Right lobe of liver (tissue), 6 donors: ENCODE measurements around the gene TESK1. TPM values are rescaled to one million over a fixed set of nuclear protein-coding genes. Genes with fewer than 3 reads are reported as not detected.
"Not testable (repeated sequence)": the region's sequence is repeated elsewhere in the genome, so short reads cannot be mapped to it uniquely, and the experiment has no call there.

Source experiments
- ATAC-seq, 4 donors: fragments of 200-7000 bp; cut with Tn5 transposase; one replicate each; pipeline ENCODE4 v1.9.1; 2020; ENCODE audit warnings: mild to moderate bottlenecking in 4 of 4, moderate library complexity in 4 of 4
- DNase-seq, 3 donors: peaks; one replicate each; pipeline ENCODE4 v3.0.0-alpha.2; 2020
- H3K27ac ChIP-seq, 3 donors: fragments of 200-600 bp; one replicate each; pipeline ENCODE4 v1.8.0; 2022
- H3K27me3 ChIP-seq, 2 donors: fragments of 200-600 bp; one replicate each; pipeline ENCODE4 v1.8.0; 2022
- H3K36me3 ChIP-seq, 4 donors: fragments of 200-600 bp; sonication (generic) in 1 of 4; one replicate each; pipeline versions ENCODE4 v1.5.1 to v1.8.0; 2017 to 2022; ENCODE audit warnings: control low read depth in 1 of 4
- H3K4me1 ChIP-seq, 4 donors: fragments of 200-600 bp; sonication (generic) in 1 of 4; one replicate each; pipeline versions ENCODE4 v1.5.1 to v1.8.0; 2017 to 2022; ENCODE audit warnings: control low read depth in 1 of 4
- H3K4me3 ChIP-seq, 3 donors: fragments of 200-600 bp; one replicate each; pipeline ENCODE4 v1.8.0; 2022
- H3K9me3 ChIP-seq, 4 donors: fragments of 200-600 bp; sonication (generic) in 1 of 4; one replicate each; pipeline versions ENCODE4 v1.5.1 to v1.8.0; 2017 to 2022; ENCODE audit warnings: control low read depth in 1 of 4
- POLR2A ChIP-seq: fragments of 450-650 bp; IDR thresholded peaks from one replicate; pipeline ENCODE4 v1.6.1; 2017; ENCODE audit warnings: antibody characterized with exemption, mild to moderate bottlenecking
- WGBS: methylation state at CpG from one replicate; pipeline ENCODE4 v1.1.6; 2018; ENCODE audit warnings: low coverage, low lambda C conversion rate; ENCODE audit not compliant: insufficient coverage; ENCODE audit errors: missing lambda C conversion rate; 5-methylcytosine and 5-hydroxymethylcytosine counted together
- intact Hi-C, 2 donors: fragments of 100-400 bp; cut with DNase I; formaldehyde crosslinking; loops; one replicate each; pipeline versions ENCODE4 v1.11.2 to v1.14.1; 2022
- total RNA-seq, 6 experiments: library from RNA; depleted of rRNA in 2 of 6; stranded (reverse); fragments of >200 nt in 2 of 6; fragmentation: NEBNext Ultra II Directional in 3 of 6; extraction: Animal tissue kit (Norgen Biotek cat#: 25700) in 3 of 6; gene quantifications; one replicate each; pipeline versions ENCODE4 v1.1.0 to v1.2.4, GENCODE V29; 2016 to 2023
- TF ChIP-seq, protein P1 (sequence below), 4 donors: fragments of 200-600 bp in 3 of 4; fragments of 450-650 bp in 1 of 4; IDR thresholded peaks; one replicate each; pipeline versions ENCODE4 v1.5.1 to v1.8.0; 2016 to 2022; ENCODE audit warnings: antibody characterized with exemption in 4 of 4, mild to moderate bottlenecking in 2 of 4
- donor health status: DM: no; HTN: yes; CAD: no.
- donor health status: DM: no; HTN: no; CAD: no.
- donor health status: DM: no; HTN: no; CAD: no.
- donor health status: DM: no; HTN: yes; CAD: no.
- donor health status: DM: no; HTN: yes; CAD: no.

The TESK1 gene
- total RNA-seq, 6 experiments from 2014 or later, result 10.7 to 17.2 (median 13.4) TPM

DNA sequence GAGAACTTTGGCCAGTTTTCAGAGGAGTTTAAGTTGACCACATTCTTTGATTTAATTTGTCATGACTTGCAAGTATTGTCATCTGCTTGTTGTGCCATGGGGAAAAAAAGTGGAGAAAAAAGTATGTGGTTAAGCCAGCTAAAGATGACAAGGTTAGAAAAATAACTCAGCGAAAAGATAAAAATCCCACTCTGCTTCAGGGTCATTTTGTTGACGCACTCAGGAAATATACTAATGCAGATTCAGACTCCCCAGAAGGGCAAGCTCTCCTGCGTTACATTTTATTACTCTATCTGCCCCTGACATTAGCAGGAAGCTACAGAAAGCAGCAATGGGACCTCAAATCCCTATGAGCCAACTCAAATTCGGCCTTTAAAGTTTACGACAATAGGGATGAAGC is 27.6 kb upstream of the TESK1 start:
- intact Hi-C loops, result no loop called here
- TF ChIP-seq POLR2A, result no peak
- TF ChIP-seq, protein P1, sequence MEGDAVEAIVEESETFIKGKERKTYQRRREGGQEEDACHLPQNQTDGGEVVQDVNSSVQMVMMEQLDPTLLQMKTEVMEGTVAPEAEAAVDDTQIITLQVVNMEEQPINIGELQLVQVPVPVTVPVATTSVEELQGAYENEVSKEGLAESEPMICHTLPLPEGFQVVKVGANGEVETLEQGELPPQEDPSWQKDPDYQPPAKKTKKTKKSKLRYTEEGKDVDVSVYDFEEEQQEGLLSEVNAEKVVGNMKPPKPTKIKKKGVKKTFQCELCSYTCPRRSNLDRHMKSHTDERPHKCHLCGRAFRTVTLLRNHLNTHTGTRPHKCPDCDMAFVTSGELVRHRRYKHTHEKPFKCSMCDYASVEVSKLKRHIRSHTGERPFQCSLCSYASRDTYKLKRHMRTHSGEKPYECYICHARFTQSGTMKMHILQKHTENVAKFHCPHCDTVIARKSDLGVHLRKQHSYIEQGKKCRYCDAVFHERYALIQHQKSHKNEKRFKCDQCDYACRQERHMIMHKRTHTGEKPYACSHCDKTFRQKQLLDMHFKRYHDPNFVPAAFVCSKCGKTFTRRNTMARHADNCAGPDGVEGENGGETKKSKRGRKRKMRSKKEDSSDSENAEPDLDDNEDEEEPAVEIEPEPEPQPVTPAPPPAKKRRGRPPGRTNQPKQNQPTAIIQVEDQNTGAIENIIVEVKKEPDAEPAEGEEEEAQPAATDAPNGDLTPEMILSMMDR (IDR thresholded peaks at IDR 0.05), result no peak
- no peak overlapping the region for H3K4me3 ChIP-seq

DNA sequence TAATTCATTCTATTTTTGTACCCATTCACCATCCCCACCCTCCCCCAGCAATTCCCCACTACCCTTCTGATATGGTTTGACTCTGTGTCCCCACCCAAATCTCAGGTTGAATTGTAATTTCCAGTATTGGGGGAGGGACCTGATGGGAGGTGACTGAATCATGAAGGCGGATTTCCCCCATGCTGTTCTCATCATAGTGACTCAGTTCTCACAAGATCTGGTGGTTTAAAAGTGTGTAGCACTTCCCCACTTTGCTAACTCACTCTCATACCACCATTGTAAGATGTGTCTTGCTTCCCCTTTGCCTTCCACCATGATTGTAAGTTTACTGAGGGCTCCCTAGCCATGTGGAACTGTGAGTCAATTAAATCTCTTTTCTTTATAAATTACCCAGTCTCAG is 25.9 kb upstream of the TESK1 start:
- DNase-seq, result no peak
- intact Hi-C loops, result no loop called here
- Histone ChIP-seq H3K4me1 (peaks cover 0 to 10% (median 0%) of the 10 kb centered on the region in 4 donors), H3K27me3 (no peaks in the 10 kb centered on the region), H3K4me3 (no peak overlapping the region), H3K9me3 (no peaks in the 10 kb centered on the region), H3K27ac (no peak overlapping the region), H3K36me3 (no peaks in the 10 kb centered on the region)
- ATAC-seq, result no peak
- WGBS, result 100% methylated on average over 1 of the region's 1 CpG
- TF ChIP-seq, protein P1 (IDR thresholded peaks at IDR 0.05), result no peak
- no peak for TF ChIP-seq POLR2A

More for the DNA sequence above, 27.6 kb upstream of the TESK1 start:
- H3K4me1 ChIP-seq, result peaks cover 0 to 10% (median 0%) of the 10 kb centered on the region in 4 donors
- ATAC-seq, result no peak
- no peak for DNase-seq
- 94% methylated on average over 5 of the region's 5 CpGs for WGBS
- no peaks in the 10 kb centered on the region for H3K9me3 ChIP-seq
- no peak overlapping the region for H3K27ac ChIP-seq
- H3K36me3 ChIP-seq, result no peaks in the 10 kb centered on the region
- H3K27me3 ChIP-seq, result no peaks in the 10 kb centered on the region

DNA sequence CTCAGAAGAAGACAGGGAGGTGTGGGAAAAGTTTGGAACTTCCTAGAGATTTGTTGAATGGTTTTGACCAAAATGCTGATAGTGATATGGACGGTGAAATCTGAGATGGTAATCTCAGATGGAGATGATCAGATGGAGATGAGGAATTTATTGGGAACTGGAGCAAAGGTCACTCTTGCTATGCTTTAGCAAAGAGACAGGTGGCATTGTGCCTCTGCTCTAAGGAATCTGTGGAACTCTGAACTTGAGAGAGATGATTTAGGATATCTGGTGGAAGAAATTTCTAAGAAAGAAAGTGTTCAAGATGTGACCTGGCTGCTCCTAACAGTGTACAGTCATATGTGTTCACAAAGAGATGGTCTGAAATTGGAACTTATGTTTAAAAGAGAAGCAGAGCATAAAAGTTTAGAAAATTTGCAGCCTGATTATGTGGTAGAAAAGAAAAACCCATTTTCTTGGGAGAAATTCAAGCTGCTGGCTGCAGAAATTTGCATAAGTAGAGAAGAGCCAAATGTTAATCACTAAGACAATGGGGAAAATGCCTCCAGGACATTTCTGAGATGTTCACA is 25.3 kb upstream of the TESK1 start:
- TF ChIP-seq, protein P1 (IDR thresholded peaks at IDR 0.05), result peak in 2 of 4 donors; percentile 17 to 27
- DNase-seq, H3K27ac ChIP-seq, H3K9me3 ChIP-seq, H3K4me3 ChIP-seq, H3K36me3 ChIP-seq, intact Hi-C loops, ATAC-seq, H3K27me3 ChIP-seq: not testable (repeated sequence)
- WGBS, result 90% methylated on average over 1 of the region's 1 CpG
- peaks cover 0 to 10% (median 0%) of the 10 kb centered on the region in 4 donors for H3K4me1 ChIP-seq

DNA sequence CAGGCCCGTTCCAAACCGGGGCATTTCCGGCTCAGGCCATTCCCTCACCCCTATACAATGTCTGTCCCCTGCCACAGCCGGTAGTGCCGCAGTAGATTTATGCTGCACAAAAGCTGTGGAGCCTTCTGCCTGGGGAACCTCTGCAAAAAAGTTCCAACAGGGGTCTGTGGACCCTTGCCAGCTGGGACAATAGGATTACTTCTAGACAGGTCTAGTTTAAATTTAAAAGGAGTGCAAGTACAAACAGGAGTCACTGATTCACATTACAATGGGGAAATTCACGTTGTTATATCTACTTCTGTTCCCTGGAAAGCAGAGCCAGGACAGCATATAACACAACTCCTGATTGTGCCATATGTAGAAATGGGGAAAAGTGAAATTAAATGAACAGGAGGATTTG is 21.5 kb upstream of the TESK1 start:
- ATAC-seq, intact Hi-C loops, DNase-seq, H3K27ac ChIP-seq, H3K36me3 ChIP-seq, H3K27me3 ChIP-seq, H3K9me3 ChIP-seq, H3K4me3 ChIP-seq: not testable (repeated sequence)
- 57% methylated on average over 3 of the region's 6 CpGs for WGBS
- H3K4me1 ChIP-seq, result peaks cover 0 to 14% (median 0%) of the 10 kb centered on the region in 4 donors

DNA sequence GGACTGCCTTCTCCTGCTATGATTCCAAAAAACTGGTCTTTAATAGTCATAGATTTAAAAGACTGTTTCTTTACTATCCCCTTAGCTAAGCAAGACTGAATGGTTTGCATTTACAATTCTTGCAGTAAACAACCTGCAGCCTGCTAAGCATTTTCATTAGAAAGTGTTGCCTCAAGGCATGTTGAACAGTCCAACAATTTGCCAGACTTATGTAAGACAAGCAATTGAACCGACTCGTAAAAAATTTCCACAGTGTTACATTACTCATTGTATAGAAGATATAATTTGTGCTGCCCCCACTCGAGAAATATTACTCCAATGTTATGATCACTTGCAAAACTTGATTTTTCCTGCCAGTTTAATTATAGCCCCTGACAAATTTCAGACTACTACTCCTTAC is 20.4 kb upstream of the TESK1 start:
- H3K27ac ChIP-seq, H3K4me3 ChIP-seq, H3K27me3 ChIP-seq, DNase-seq, H3K36me3 ChIP-seq, ATAC-seq, intact Hi-C loops, H3K9me3 ChIP-seq: not testable (repeated sequence)
- peaks cover 0 to 18% (median 0%) of the 10 kb centered on the region in 4 donors for H3K4me1 ChIP-seq
- 100% methylated on average over 3 of the region's 3 CpGs for WGBS

DNA sequence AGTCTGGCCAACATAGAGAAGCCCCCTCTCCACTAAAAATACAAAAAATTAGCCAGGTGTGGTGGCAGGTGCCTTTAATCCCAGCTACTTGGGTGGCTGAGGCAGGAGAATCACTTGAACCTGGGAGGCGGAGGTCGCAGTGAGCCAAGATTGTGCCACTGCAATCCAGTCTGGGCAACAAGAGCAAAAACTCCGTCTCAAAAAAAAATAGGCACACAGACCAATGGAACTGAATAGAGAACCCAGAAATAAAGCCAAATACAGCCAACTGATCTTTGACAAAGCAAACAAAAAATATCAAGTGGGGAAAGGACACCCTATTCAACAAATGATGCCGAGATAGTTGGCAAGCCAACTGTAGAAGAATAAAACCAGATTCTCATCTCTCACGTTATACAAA is 16.6 kb upstream of the TESK1 start:
- H3K9me3 ChIP-seq, H3K4me1 ChIP-seq, DNase-seq, H3K27me3 ChIP-seq, H3K27ac ChIP-seq, H3K36me3 ChIP-seq, H3K4me3 ChIP-seq, intact Hi-C loops: not testable (repeated sequence)
- ATAC-seq, result peak in 3 of 4 donors; percentile 56 to 83 (median 63)
- WGBS, result 41% methylated on average over 5 of the region's 5 CpGs
